WTC11 (cell line): ENCODE data around the gene ZBTB25.

ENCODE experiments used
- CREM ChIP-seq: sonication (generic); formaldehyde crosslinking; IDR thresholded peaks from 2 replicates; pipeline ENCODE4 v1.8.1; 2022; ENCODE audit warnings: mild to moderate bottlenecking, missing genetic modification reagents, moderate library complexity
- KAT7 ChIP-seq: sonication (generic); formaldehyde crosslinking; IDR thresholded peaks from 2 replicates; pipeline ENCODE4 v1.8.1; 2023; ENCODE audit warnings: missing genetic modification reagents, mild to moderate bottlenecking, borderline replicate concordance
- ZNF121 ChIP-seq: sonication (generic); formaldehyde crosslinking; IDR thresholded peaks from 2 replicates; pipeline ENCODE4 v1.8.0; 2023; ENCODE audit warnings: missing genetic modification reagents
- TF ChIP-seq, protein P1 (sequence below): sonication (generic); formaldehyde crosslinking; IDR thresholded peaks from 2 replicates; pipeline ENCODE4 v1.8.0; 2022; ENCODE audit warnings: mild to moderate bottlenecking, missing genetic modification reagents
- TF ChIP-seq, protein P2 (sequence below): sonication (generic); formaldehyde crosslinking; IDR thresholded peaks from 2 replicates; pipeline ENCODE4 v1.8.1; 2023; ENCODE audit warnings: mild to moderate bottlenecking, missing genetic modification reagents, moderate library complexity
- TF ChIP-seq, protein P3 (sequence below): fragments of 200-600 bp; IDR thresholded peaks from 2 replicates; pipeline ENCODE4 v1.8.0; 2022; ENCODE audit warnings: antibody characterized with exemption
- TF ChIP-seq, protein P4 (sequence below): sonication (generic); formaldehyde crosslinking; conservative IDR thresholded peaks from 2 replicates; pipeline ENCODE4 v1.8.1; 2022; ENCODE audit warnings: mild to moderate bottlenecking, missing genetic modification reagents

DNA sequence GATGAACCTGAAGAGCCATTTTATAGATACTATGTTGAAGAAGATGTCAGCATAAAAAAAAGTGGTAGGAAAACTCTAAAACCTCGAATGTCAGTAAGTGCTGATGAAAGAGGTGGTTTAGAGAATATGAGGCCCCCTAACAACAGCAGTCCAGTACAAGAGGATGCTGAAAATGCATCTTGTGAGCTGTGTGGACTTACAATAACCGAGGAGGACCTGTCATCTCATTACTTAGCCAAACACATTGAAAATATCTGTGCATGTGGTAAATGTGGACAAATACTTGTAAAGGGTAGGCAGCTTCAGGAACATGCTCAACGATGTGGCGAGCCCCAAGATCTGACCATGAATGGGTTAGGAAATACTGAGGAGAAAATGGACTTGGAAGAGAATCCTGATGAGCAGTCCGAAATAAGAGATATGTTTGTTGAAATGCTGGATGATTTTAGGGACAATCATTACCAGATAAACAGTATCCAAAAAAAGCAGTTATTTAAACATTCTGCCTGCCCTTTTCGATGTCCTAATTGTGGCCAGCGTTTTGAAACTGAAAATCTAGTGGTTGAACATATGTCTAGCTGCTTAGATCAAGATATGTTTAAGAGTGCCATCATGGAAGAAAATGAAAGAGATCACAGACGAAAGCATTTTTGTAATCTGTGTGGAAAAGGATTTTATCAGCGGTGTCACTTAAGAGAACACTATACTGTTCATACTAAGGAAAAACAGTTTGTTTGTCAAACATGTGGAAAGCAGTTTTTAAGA, 19.1 kb upstream of the ZBTB25 start:
- no peak for TF ChIP-seq CREM (CRISPR knock-in tag)
- TF ChIP-seq, protein P1, sequence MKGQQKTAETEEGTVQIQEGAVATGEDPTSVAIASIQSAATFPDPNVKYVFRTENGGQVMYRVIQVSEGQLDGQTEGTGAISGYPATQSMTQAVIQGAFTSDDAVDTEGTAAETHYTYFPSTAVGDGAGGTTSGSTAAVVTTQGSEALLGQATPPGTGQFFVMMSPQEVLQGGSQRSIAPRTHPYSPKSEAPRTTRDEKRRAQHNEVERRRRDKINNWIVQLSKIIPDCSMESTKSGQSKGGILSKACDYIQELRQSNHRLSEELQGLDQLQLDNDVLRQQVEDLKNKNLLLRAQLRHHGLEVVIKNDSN: no peak
- TF ChIP-seq KAT7 (CRISPR knock-in tag): no peak
- TF ChIP-seq, protein P2, sequence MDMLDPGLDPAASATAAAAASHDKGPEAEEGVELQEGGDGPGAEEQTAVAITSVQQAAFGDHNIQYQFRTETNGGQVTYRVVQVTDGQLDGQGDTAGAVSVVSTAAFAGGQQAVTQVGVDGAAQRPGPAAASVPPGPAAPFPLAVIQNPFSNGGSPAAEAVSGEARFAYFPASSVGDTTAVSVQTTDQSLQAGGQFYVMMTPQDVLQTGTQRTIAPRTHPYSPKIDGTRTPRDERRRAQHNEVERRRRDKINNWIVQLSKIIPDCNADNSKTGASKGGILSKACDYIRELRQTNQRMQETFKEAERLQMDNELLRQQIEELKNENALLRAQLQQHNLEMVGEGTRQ (CRISPR knock-in tag): no peak
- TF ChIP-seq, protein P3, sequence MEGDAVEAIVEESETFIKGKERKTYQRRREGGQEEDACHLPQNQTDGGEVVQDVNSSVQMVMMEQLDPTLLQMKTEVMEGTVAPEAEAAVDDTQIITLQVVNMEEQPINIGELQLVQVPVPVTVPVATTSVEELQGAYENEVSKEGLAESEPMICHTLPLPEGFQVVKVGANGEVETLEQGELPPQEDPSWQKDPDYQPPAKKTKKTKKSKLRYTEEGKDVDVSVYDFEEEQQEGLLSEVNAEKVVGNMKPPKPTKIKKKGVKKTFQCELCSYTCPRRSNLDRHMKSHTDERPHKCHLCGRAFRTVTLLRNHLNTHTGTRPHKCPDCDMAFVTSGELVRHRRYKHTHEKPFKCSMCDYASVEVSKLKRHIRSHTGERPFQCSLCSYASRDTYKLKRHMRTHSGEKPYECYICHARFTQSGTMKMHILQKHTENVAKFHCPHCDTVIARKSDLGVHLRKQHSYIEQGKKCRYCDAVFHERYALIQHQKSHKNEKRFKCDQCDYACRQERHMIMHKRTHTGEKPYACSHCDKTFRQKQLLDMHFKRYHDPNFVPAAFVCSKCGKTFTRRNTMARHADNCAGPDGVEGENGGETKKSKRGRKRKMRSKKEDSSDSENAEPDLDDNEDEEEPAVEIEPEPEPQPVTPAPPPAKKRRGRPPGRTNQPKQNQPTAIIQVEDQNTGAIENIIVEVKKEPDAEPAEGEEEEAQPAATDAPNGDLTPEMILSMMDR: no peak
- TF ChIP-seq ZNF121: no peak
- TF ChIP-seq, protein P4, sequence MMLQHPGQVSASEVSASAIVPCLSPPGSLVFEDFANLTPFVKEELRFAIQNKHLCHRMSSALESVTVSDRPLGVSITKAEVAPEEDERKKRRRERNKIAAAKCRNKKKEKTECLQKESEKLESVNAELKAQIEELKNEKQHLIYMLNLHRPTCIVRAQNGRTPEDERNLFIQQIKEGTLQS (CRISPR knock-in tag): no peak
